ENCODE results near the gene FN3K. TPM values are rescaled to one million over a fixed set of nuclear protein-coding genes. Genes with fewer than 3 reads are reported as not detected.
"Not testable (repeated sequence)": the region's sequence is repeated elsewhere in the genome, so short reads cannot be mapped to it uniquely, and the experiment has no call there.

The FN3K gene
- total RNA-seq, 1 donor from 2014 or later = 21.7 TPM

DNA sequence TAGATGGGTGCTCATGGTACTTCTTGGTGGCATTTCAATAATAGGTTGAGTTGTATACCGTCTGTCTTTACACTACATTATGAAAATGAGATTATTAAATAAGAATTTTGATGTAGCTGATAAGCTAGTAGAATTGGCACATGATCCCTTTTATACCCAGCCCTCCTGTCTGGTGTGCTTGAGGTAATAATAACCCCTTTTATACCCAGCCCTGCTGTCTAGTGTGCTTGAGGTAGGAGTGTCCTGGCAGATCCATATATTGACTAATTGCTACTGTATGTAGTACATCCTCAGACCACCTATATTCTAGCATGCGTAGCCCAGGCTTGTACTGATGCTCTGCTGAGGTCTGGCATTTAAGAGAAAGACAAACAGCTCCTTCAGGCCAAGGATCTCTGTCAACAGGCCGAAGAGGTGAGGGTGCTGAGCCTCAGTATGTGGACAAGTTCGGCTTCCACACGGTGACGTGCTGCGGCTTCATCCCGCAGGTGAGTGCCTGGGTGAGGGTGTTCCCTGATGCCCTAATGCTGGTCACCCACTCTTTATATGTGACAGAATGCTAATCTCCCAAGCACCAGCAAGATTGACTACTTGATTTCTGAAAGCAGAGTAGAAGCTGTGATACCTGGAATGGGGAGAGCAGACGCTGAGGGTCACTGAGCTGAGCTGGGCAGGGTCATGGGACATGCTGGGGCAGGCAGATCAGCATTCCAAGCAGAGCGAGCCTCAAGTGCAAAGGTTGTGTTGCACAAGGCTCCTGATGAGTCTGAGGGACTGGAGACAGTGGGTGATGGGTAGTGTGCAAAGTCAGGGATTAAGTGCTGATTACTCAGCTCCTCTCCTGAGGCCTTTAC, 5.7 kb downstream of the FN3K start:
- Mint-ChIP-seq H3K4me1 (no peaks in the 10 kb centered on the region), H3K36me3 (ENCODE audit: low read depth) (peaks cover 48% of the 10 kb centered on the region), H3K4me3 (no peak overlapping the region), H3K9me3 (peaks cover 16% of the 10 kb centered on the region), H3K27me3 (ENCODE audit: low read depth) (no peaks in the 10 kb centered on the region), H3K27ac (ENCODE audit: unreplicated experiment) (no peak overlapping the region)
- TF ChIP-seq, protein P1, sequence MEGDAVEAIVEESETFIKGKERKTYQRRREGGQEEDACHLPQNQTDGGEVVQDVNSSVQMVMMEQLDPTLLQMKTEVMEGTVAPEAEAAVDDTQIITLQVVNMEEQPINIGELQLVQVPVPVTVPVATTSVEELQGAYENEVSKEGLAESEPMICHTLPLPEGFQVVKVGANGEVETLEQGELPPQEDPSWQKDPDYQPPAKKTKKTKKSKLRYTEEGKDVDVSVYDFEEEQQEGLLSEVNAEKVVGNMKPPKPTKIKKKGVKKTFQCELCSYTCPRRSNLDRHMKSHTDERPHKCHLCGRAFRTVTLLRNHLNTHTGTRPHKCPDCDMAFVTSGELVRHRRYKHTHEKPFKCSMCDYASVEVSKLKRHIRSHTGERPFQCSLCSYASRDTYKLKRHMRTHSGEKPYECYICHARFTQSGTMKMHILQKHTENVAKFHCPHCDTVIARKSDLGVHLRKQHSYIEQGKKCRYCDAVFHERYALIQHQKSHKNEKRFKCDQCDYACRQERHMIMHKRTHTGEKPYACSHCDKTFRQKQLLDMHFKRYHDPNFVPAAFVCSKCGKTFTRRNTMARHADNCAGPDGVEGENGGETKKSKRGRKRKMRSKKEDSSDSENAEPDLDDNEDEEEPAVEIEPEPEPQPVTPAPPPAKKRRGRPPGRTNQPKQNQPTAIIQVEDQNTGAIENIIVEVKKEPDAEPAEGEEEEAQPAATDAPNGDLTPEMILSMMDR (conservative IDR thresholded peaks at IDR 0.05) = no peak
- no peak for DNase-seq (ENCODE audit: low read depth, low spot score)

DNA sequence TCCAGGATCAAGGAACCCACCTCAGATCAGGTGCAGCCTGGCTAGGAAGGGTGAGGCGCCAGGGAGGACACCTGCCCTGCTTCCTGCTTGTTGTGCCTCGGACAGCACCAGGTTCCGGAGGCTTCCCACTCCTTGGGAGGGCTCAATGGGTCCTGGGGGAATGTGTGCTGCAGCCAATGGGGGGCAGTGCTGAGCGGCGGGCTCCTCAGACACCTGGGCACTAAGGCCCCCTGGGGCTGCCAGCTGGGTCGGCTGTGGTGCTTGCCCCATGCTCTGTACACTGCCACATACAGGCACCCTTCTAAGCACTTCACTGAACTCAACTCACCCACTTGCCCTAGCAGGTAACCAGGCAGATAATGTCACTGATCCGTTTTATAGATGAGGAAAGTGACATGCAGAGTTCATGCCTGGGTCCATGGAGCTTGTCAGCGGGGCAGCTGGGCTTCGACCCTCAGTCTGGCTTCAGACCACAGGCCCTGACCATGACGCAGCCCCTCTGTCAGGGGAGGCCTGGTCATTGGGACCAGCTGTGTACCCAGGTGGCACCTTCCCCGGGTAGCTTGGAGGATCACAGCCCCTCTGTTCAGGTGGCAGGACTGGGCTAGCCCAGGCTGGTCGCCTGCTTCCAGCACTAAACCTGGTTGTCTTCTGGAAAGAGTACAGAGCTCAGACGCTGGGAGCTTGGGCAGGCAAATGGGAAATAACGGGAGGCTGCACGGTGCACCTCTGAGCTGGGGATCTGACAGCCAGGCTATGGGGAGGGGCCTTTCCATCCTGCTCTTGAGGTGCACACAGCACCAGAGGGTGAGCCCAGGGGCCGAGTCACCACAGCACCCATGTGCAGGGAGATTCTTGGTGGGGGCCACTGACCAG, 8.2 kb downstream of the FN3K start:
- DNase-seq (ENCODE audit: low read depth, low spot score) = no peak
- Mint-ChIP-seq H3K9me3 (peaks cover 21% of the 10 kb centered on the region), H3K36me3 (ENCODE audit: low read depth) (peaks cover 60% of the 10 kb centered on the region), H3K4me3 (no peak overlapping the region), H3K4me1 (no peaks in the 10 kb centered on the region), H3K27ac (ENCODE audit: unreplicated experiment) (no peak overlapping the region), H3K27me3 (ENCODE audit: low read depth) (no peaks in the 10 kb centered on the region)
- TF ChIP-seq, protein P1 (conservative IDR thresholded peaks at IDR 0.05) = no peak

DNA sequence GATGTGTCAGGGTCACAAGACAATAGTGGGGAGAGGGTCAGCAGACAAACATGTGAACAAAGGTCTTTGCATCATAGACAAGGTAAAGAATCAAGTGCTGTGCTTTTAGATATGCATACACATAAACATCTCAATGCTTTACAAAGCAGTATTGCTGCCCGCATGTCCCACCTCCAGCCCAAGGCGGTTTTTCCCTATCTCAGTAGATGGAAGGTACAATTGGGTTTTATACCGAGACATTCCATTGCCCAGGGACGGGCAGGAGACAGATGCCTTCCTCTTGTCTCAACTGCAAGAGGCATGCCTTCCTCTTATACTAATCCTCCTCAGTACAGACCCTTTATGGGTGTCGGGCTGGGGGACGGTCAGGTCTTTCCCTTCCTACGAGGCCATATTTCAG, 9.3 kb downstream of the FN3K start:
- H3K27me3 Mint-ChIP-seq (ENCODE audit: low read depth); H3K4me3 Mint-ChIP-seq; H3K27ac Mint-ChIP-seq (ENCODE audit: unreplicated experiment); H3K4me1 Mint-ChIP-seq; DNase-seq (ENCODE audit: low read depth, low spot score): not testable (repeated sequence)
- Mint-ChIP-seq H3K36me3 (ENCODE audit: low read depth) (peaks cover 63% of the 10 kb centered on the region), H3K9me3 (peaks cover 21% of the 10 kb centered on the region)

DNA sequence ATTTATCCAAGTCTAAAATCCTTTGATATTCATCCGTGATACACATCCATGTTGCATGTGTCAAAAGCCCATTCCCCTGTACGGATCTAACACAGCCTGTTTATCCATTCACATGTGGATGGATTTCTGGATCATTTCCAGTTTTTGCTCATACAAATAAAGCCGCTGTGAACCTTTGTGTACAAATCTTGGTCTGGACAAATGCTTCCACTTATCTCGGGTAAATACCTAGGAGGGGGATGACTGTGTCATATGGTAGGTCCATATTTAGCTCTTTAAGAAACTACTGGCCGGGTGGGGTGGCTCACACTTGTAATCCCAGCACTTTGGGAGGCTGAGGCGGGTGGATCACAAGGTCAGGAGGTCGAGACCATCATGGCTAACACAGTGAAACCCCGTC, 10.1 kb downstream of the FN3K start:
- TF ChIP-seq, protein P1 (conservative IDR thresholded peaks at IDR 0.05) = no peak
- Mint-ChIP-seq H3K4me3 (no peak overlapping the region), H3K27me3 (ENCODE audit: low read depth) (peaks cover 13% of the 10 kb centered on the region), H3K36me3 (ENCODE audit: low read depth) (peaks cover 58% of the 10 kb centered on the region), H3K27ac (ENCODE audit: unreplicated experiment) (no peak overlapping the region), H3K4me1 (no peaks in the 10 kb centered on the region), H3K9me3 (peaks cover 18% of the 10 kb centered on the region)
- no peak for DNase-seq (ENCODE audit: low read depth, low spot score)

DNA sequence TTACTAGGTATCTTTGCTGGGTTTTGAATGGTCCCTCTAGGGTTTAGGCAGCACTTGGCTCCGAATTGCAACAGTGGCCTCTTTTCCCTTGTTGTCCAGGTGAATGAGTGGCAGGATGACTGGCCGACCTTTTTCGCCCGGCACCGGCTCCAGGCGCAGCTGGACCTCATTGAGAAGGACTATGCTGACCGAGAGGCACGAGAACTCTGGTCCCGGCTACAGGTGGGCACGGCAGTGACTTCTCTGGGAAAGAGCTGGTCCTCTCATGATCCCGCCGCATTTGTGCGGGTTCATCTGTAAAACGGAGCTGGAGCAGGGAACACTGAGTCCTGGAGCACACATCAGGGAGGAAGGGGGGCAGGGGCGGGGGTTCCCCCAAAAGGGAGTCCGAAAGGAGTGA, 13.3 kb downstream of the FN3K start:
- Mint-ChIP-seq H3K4me1 (peaks cover 13% of the 10 kb centered on the region), H3K27me3 (ENCODE audit: low read depth) (peaks cover 13% of the 10 kb centered on the region)

More for the DNA sequence above, 13.3 kb downstream of the FN3K start:
- Mint-ChIP-seq H3K27ac (ENCODE audit: unreplicated experiment) (no peak overlapping the region), H3K36me3 (ENCODE audit: low read depth) (peaks cover 39% of the 10 kb centered on the region), H3K4me3 (no peak overlapping the region), H3K9me3 (peaks cover 8% of the 10 kb centered on the region)
- DNase-seq (ENCODE audit: low read depth, low spot score) = no peak
- TF ChIP-seq, protein P1 (conservative IDR thresholded peaks at IDR 0.05) = no peak

Measured in neural crest cell (in vitro differentiated cells).